Measurements from ENCODE around the gene GATAD2A. TPM values are rescaled to one million over a fixed set of nuclear protein-coding genes. Genes with fewer than 3 reads are reported as not detected.

GATAD2A gene
- total and polyA plus RNA-seq, 7 donors, result 18.5 to 65.9 (median 43.4) TPM

DNA sequence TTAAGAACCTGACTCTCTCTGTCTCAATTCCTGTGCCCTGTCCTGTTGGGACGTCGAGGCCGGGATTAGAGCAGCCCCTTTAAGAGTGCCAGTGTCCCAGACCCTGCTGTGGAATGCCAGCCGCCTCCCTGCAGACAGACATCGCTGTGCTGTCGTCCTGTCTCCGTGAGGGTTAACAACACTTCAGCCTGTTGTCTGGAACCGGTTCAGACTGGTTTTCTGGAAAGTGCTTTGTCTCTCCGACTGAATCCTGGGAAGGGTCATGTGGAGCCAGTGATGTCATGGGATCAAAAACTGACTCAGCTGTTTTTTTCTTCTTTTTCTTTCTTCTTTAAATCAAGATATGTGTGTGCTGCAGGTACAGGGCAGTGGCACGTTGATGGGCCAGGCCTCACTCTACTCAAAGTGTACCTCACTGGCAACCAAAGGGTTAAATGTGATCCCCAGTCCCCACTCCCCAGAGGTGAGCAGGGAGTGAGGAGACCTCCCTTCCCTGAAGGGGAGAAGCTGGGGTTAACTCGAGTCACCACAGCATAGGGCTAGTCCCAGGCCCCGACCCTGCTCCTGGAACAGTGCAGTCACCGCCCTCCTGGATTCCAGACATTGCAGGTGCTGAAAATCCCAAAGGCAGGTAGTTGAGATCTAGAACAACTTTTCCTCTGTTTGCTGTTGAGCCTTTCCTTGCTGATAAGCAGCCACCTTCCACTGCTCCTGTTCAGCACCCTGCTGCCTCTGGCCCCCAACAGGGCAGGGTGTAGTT, 59.0 kb downstream of the GATAD2A start:
- no peak for ATAC-seq
- Histone ChIP-seq H3K27me3 (ENCODE audit: insufficient read depth in 3 of 3, low read length in 2 of 3) (no peaks in the 10 kb centered on the region), H3K4me1 (peaks cover 52% of the 10 kb centered on the region), H3K4me3 (peak overlapping the region; percentile 5), H3K36me3 (ENCODE audit: insufficient read depth in 1 of 2, low read depth in 1 of 2) (peaks cover 3 to 22% of the 10 kb centered on the region in 2 donors), H3K27ac (peak overlapping the region; percentile 81), H3K9me3 (peaks cover 19% of the 10 kb centered on the region)
- intact Hi-C loops (cut with DNase I), result no loop called here
- WGBS, 3 donors, result 34 to 47% (median 46%) methylated on average over 13 of the region's 13 CpGs
- TF ChIP-seq, protein P1, sequence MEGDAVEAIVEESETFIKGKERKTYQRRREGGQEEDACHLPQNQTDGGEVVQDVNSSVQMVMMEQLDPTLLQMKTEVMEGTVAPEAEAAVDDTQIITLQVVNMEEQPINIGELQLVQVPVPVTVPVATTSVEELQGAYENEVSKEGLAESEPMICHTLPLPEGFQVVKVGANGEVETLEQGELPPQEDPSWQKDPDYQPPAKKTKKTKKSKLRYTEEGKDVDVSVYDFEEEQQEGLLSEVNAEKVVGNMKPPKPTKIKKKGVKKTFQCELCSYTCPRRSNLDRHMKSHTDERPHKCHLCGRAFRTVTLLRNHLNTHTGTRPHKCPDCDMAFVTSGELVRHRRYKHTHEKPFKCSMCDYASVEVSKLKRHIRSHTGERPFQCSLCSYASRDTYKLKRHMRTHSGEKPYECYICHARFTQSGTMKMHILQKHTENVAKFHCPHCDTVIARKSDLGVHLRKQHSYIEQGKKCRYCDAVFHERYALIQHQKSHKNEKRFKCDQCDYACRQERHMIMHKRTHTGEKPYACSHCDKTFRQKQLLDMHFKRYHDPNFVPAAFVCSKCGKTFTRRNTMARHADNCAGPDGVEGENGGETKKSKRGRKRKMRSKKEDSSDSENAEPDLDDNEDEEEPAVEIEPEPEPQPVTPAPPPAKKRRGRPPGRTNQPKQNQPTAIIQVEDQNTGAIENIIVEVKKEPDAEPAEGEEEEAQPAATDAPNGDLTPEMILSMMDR (IDR thresholded peaks at IDR 0.05), result no peak
- DNase-seq, result peak in 1 of 2 donors; percentile 34

DNA sequence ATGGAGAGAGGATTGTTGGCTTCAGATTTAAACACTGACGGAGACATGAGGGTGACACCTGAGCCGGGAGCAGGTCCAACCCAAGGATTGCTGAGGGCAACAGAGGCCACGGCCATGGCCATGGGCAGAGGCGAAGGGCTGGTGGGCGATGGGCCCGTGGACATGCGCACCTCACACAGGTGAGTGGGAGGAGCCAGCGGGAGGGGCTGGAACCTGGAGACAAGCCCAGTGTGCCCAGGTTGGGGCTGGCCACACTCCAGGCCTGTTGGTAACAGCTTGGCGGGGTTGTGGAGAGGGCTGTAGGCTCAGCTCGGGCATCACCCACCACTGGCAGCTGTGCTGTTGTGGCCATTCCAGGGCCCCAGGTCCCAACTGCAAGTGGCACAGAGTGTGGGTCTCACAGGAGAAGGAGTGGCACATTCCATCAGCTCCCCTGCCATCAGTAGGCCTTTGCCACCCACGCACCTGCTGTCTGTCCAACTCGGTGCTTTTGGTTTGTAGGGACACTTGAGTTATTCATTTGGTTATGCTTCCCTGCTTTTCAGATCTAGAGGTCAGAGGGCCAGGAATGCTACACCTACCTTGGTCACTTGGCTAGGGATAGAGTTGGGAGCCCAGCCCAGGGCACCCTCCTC, 60.1 kb downstream of the GATAD2A start:
- peak in 1 of 2 donors; percentile 45 for DNase-seq
- peak overlapping the region; percentile 81 for H3K27ac ChIP-seq
- peaks cover 19% of the 10 kb centered on the region for H3K9me3 ChIP-seq
- no peak overlapping the region for H3K4me3 ChIP-seq
- peaks cover 3 to 22% of the 10 kb centered on the region in 2 donors for H3K36me3 ChIP-seq (ENCODE audit: insufficient read depth in 1 of 2, low read depth in 1 of 2)
- no peak for ATAC-seq
- 73 to 84% (median 81%) methylated on average over 12 of the region's 12 CpGs for WGBS, 3 donors
- no peaks in the 10 kb centered on the region for H3K27me3 ChIP-seq (ENCODE audit: insufficient read depth in 3 of 3, low read length in 2 of 3)
- intact Hi-C loops (cut with DNase I), result no loop called here
- peaks cover 42% of the 10 kb centered on the region for H3K4me1 ChIP-seq
- TF ChIP-seq, protein P1 (IDR thresholded peaks at IDR 0.05), result no peak

- Histone ChIP-seq H3K4me1 (peaks cover 36% of the 10 kb centered on the region), H3K27ac (no peak overlapping the region), H3K27me3 (ENCODE audit: insufficient read depth in 3 of 3, low read length in 2 of 3) (no peaks in the 10 kb centered on the region), H3K9me3 (peaks cover 19% of the 10 kb centered on the region), H3K4me3 (no peak overlapping the region), H3K36me3 (ENCODE audit: insufficient read depth in 1 of 2, low read depth in 1 of 2) (peaks cover 3 to 22% of the 10 kb centered on the region in 2 donors)
- intact Hi-C loops (cut with DNase I), result no loop called here
- TF ChIP-seq, protein P1 (IDR thresholded peaks at IDR 0.05), result no peak
- DNase-seq (peak in 1 of 2 donors; percentile 29), ATAC-seq (no peak)
- 70 to 76% (median 74%) methylated on average over 6 of the region's 6 CpGs for WGBS, 3 donors
These were observed 60.7 kb downstream of the GATAD2A start for GRCh38 chr19:19466201-19466600.

- H3K4me3 ChIP-seq, result no peak overlapping the region
- DNase-seq, result no peak
- intact Hi-C loops (cut with DNase I), result no loop called here
- TF ChIP-seq, protein P1 (IDR thresholded peaks at IDR 0.05), result no peak
- H3K27me3 ChIP-seq (ENCODE audit: insufficient read depth in 3 of 3, low read length in 2 of 3), result no peaks in the 10 kb centered on the region
- H3K36me3 ChIP-seq (ENCODE audit: insufficient read depth in 1 of 2, low read depth in 1 of 2), result peaks cover 3 to 22% of the 10 kb centered on the region in 2 donors
- peaks cover 12% of the 10 kb centered on the region for H3K4me1 ChIP-seq
- no peak for ATAC-seq
- H3K9me3 ChIP-seq, result peaks cover 19% of the 10 kb centered on the region
- 94 to 96% (median 95%) methylated on average over 2 of the region's 2 CpGs for WGBS, 3 donors
- H3K27ac ChIP-seq, result no peak overlapping the region
These were observed 63.1 kb downstream of the GATAD2A start for GRCh38 chr19:19468424-19469050.

Measured in psoas muscle (tissue), 8 donors.